Heart right ventricle (tissue), 16 donors: ENCODE results near the gene VAC14. TPM values are rescaled to one million over a fixed set of nuclear protein-coding genes. Genes with fewer than 3 reads are reported as not detected.

Experiments
- ATAC-seq, 8 donors: fragments of 200-7000 bp; cut with Tn5 transposase; one replicate each; pipeline ENCODE4 v1.9.1; 2020; ENCODE audit warnings: mild to moderate bottlenecking in 8 of 8, moderate library complexity in 8 of 8, moderate number of reproducible peaks in 1 of 8
- DNase-seq, 2 donors: peaks; one replicate each; pipeline ENCODE4 v3.0.0-alpha.2; 2020
- H3K27ac ChIP-seq, 10 donors: fragments of 200-600 bp; sonication (generic) in 2 of 10; one replicate each; pipeline versions ENCODE4 v1.5.0 to v1.8.0; 2020 to 2022; ENCODE audit warnings: mild to moderate bottlenecking in 3 of 10
- H3K27me3 ChIP-seq, 7 donors: fragments of 200-600 bp; one replicate each; pipeline ENCODE4 v1.8.0; 2021 to 2022; ENCODE audit warnings: mild to moderate bottlenecking in 2 of 7
- H3K36me3 ChIP-seq, 9 donors: fragments of 200-600 bp; sonication (generic) in 1 of 9; one replicate each; pipeline versions ENCODE4 v1.5.0 to v1.8.0; 2020 to 2022; ENCODE audit warnings: mild to moderate bottlenecking in 2 of 9
- H3K4me1 ChIP-seq, 9 donors: fragments of 200-600 bp; sonication (generic) in 1 of 9; one replicate each; pipeline versions ENCODE4 v1.5.0 to v1.8.0; 2020 to 2022; ENCODE audit warnings: mild to moderate bottlenecking in 4 of 9
- H3K4me3 ChIP-seq, 10 donors: fragments of 200-600 bp; sonication (generic) in 2 of 10; one replicate each; pipeline versions ENCODE4 v1.5.0 to v1.8.0; 2020 to 2022; ENCODE audit warnings: mild to moderate bottlenecking in 7 of 10, moderate library complexity in 2 of 10
- H3K9me3 ChIP-seq, 11 donors: fragments of 200-600 bp in 10 of 11; sonication (generic) in 2 of 11; one replicate each; pipeline versions ENCODE4 v1.5.0 to v1.8.0; 2013 to 2022; ENCODE audit warnings: mild to moderate bottlenecking in 2 of 11, control low read depth in 1 of 11, moderate library complexity in 1 of 11
- WGBS, 2 donors: extraction: QIAGEN DNeasy Blood & Tissue Kit; methylation state at CpG; one replicate each; pipeline ENCODE4 v1.1.7; 2013; ENCODE audit warnings: inconsistent platforms in 1 of 2; 5-methylcytosine and 5-hydroxymethylcytosine counted together
- intact Hi-C, 10 donors: fragments of 100-400 bp; cut with DNase I; formaldehyde crosslinking; loops; one replicate each; pipeline versions ENCODE4 v1.11.1 to v1.14.2; 2022
- polyA plus RNA-seq, 2 donors: library from polyadenylated mRNA; stranded (reverse); fragments of 200-250 nt; gene quantifications; one replicate each; pipeline ENCODE4 v1.2.3, GENCODE V29; 2013
- total RNA-seq, 10 donors: library from RNA; stranded (reverse); fragmentation: NEBNext Ultra II Directional in 3 of 10; extraction: Animal tissue kit (Norgen Biotek cat#: 25700) in 3 of 10; gene quantifications; one replicate each; pipeline versions ENCODE4 v1.2.1 to v1.2.4, GENCODE V29; 2021 to 2023
- TF ChIP-seq, protein P1 (sequence below), 9 donors: fragments of 200-600 bp; sonication (generic) in 2 of 9; IDR thresholded peaks; one replicate each; pipeline versions ENCODE4 v1.5.0 to v1.8.0; 2021 to 2022; ENCODE audit warnings: antibody characterized with exemption in 9 of 9, mild to moderate bottlenecking in 5 of 9, moderate library complexity in 1 of 9
- donor health status: Arrhythmogenic right ventricular cardiomyopathy.
- donor health status: ischemic (EF 13 %, LVEDD 7.1; RV severe dilation, severe dysfunction).
- donor health status: healthy with polysubstance abuse.
- donor health status: DM: no; HTN: yes; CAD: no.
- donor health status: DM: no; HTN: no; CAD: no.
- donor health status: ischemic (EF 25% LVEDD 6.9; RV normal size, moderate dysfunction).
- donor health status: ischemic (EF 25% LVEDD 5.7; RV mildly dilated, moderate dysfunction).
- donor health status: healthy.
- donor health status: DM: yes; HTN: yes; CAD: no.
- donor health status: Ischemic cardiomyopathy.
- donor health status: ischemic (EF 35%, LVEDD 5.7; RV mildly dilated, moderate dysfunction).
- donor health status: nonischemic (EF 11% LVEDD 7.7; RV severe dilation, severe dysfunction).
- donor health status: DM: yes; HTN: yes; CAD: no.
- donor health status: PGD.
- donor health status: ischemic (EF 29% LVEDD 5.4; RV normal size, mild dysfunction).
- donor health status: nonischemic (EF 23%, LVEDD 6.1; RV moderate dilation, normal function).

The VAC14 gene
- total and polyA plus RNA-seq, 12 donors: 19.2 to 43.7 (median 23.2) TPM

DNA sequence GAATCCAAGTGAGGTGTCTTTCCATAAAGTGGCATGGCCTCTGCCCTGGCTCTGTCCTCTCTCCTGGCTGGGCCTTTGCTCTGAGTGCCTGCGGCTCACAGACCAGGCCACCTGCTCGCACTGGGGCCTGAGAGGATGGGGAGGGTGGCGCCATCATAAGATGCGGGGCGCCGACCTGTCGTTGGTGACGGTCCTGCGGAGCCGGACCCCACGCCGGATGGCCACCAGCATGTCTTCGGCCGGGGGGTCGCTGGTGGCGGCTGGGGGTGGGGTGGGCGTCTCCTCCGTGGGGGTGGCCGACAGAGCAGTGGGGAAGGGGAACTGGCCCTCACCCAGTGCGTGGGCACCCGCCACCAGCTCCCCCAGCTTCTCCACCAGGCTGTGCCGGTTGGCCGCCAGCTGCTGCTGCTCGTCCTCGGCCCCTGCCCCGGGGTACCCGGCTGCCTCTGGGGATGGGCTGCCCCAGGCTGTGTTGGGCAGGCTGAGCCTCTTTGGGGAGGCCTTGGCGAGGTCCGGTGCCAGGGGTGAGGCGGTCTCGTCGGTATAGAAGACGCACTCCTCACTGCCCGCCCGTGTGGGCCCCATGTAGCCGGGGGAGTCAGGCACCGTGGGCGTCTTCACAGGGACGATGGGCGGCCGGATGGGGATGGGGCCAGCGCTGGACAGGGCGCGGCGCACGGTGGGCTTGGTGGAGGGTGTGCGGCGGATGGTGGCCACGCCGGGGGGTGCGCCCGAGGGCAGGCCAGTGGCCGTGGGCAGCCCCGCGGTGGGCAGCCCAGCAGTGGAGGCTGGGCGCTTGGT is 137.2 kb downstream of the VAC14 start:
- Histone ChIP-seq H3K9me3 (peaks cover 0 to 2% (median 0%) of the 10 kb centered on the region in 11 donors), H3K4me3 (no peak overlapping the region), H3K27me3 (no peaks in the 10 kb centered on the region), H3K4me1 (peaks cover 0 to 37% (median 9%) of the 10 kb centered on the region in 9 donors), H3K36me3 (peaks cover 4 to 65% (median 44%) of the 10 kb centered on the region in 9 donors), H3K27ac (no peak overlapping the region)
- WGBS, 2 donors: 95 to 96% methylated on average over 56 of the region's 56 CpGs
- intact Hi-C loops: no loop called here
- TF ChIP-seq, protein P1, sequence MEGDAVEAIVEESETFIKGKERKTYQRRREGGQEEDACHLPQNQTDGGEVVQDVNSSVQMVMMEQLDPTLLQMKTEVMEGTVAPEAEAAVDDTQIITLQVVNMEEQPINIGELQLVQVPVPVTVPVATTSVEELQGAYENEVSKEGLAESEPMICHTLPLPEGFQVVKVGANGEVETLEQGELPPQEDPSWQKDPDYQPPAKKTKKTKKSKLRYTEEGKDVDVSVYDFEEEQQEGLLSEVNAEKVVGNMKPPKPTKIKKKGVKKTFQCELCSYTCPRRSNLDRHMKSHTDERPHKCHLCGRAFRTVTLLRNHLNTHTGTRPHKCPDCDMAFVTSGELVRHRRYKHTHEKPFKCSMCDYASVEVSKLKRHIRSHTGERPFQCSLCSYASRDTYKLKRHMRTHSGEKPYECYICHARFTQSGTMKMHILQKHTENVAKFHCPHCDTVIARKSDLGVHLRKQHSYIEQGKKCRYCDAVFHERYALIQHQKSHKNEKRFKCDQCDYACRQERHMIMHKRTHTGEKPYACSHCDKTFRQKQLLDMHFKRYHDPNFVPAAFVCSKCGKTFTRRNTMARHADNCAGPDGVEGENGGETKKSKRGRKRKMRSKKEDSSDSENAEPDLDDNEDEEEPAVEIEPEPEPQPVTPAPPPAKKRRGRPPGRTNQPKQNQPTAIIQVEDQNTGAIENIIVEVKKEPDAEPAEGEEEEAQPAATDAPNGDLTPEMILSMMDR (IDR thresholded peaks at IDR 0.05): no peak
- ATAC-seq (peak in 1 of 8 donors; percentile 7), DNase-seq (no peak)

DNA sequence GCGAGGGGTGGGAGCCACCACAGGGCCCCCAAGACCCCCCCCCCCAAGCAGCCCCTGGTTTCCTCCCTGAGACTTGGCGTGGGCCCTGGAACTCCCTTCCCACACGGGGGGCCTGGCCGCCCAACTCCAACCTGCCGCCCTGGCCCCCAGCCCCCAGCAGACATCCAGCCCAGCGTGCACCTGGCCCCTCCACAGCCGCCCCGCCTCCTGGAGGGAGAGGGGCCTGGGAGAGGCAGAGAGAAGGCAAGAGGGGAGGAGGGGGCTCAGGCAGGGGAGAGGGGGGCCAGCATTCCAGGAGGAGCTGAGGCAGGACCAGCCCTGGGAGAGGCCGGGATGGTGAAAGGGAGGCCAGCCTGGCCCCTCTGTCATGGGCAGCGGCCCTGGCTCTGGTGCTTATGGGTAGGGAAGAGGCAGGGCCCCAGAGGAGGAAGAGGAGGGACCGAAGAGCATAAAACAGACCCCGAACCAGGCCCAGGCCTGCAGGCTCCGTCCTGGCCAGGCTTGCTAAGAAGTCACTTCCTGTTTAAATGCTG is 137.9 kb downstream of the VAC14 start:
- TF ChIP-seq, protein P1 (IDR thresholded peaks at IDR 0.05): no peak
- ATAC-seq (peak in 1 of 8 donors; percentile 2), DNase-seq (no peak)
- Histone ChIP-seq H3K36me3 (peaks cover 4 to 58% (median 38%) of the 10 kb centered on the region in 9 donors), H3K9me3 (no peaks in the 10 kb centered on the region), H3K27me3 (no peaks in the 10 kb centered on the region), H3K4me1 (peaks cover 0 to 33% (median 9%) of the 10 kb centered on the region in 9 donors), H3K4me3 (no peak overlapping the region), H3K27ac (peak overlapping the region in 1 of 10 donors; percentile 15)
- 85 to 87% methylated on average over 8 to 13 of the region's 13 CpGs for WGBS, 2 donors
- intact Hi-C loops: no loop called here

DNA sequence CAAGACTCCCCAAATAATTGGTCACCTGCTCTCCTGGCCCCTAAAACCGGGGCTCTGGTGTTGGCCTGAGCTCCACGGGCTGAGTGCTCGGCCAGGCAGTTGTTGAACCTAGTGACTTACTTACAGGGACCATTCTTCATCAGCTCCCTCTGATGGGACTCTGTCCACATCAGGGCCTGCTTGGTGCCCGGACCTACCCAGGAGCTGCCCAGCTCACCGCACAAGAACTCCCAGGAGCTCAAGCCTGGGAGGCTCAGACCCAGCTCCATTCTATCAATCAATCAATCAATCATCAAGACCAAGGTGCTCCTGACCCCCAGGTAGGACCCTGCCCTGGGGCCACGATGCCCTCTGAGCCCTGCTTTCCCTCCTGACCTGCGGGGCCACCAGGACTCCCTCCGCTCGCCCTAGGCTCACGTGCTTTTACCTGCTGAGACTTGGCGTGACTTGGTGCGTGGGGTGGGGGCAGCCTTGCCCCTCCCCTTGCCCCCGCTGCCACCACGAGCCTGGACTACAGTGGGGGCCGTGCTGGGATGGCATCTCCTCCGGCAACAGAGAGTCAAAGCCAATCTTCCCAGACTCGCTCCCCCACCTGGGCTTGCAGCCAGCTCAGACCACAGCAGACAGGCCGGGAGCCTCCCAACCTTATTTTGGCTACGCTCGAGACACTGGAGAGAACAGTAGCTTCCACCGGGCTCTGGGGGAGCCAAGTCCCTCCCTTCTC is 138.9 kb downstream of the VAC14 start:
- 65 to 67% methylated on average over 21 of the region's 21 CpGs for WGBS, 2 donors
- DNase-seq: no peak
- Histone ChIP-seq H3K27ac (peak overlapping the region in 2 of 10 donors; percentile 3 to 15), H3K4me3 (no peak overlapping the region), H3K27me3 (no peaks in the 10 kb centered on the region), H3K9me3 (no peaks in the 10 kb centered on the region), H3K4me1 (peaks cover 0 to 26% (median 9%) of the 10 kb centered on the region in 9 donors), H3K36me3 (peaks cover 4 to 53% (median 38%) of the 10 kb centered on the region in 9 donors)
- TF ChIP-seq, protein P1 (IDR thresholded peaks at IDR 0.05): no peak
- intact Hi-C loops: no loop called here
- peak in 7 of 8 donors; percentile 8 to 48 (median 22) for ATAC-seq

DNA sequence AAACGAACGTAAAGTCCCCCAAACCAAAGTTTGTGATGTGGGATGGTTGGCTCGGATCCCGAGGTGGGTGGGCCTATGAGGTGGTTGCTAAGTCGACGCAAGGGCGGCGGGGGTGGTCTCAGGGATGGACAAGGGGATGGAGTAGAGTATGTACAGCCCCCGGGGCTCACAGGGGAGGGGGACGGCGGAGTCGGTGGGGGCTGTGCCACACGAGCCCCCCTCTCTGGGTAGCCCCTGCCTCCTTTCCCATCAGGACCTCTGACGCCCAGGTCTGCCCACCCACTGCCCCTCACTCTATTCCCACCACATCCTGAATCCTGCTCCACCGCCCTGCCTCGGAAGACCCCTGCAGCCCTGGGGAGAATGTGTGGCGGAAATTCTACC is 139.4 kb downstream of the VAC14 start:
- no peaks in the 10 kb centered on the region for H3K9me3 ChIP-seq
- H3K4me3 ChIP-seq: no peak overlapping the region
- WGBS, 2 donors: 78 to 80% methylated on average over 17 of the region's 17 CpGs
- intact Hi-C loops: no loop called here
- H3K27ac ChIP-seq: peak overlapping the region in 1 of 10 donors; percentile 15
- no peak for ATAC-seq
- H3K36me3 ChIP-seq: peaks cover 4 to 47% (median 33%) of the 10 kb centered on the region in 9 donors
- TF ChIP-seq, protein P1 (IDR thresholded peaks at IDR 0.05): no peak
- no peaks in the 10 kb centered on the region for H3K27me3 ChIP-seq
- no peak for DNase-seq
- peaks cover 0 to 26% (median 9%) of the 10 kb centered on the region in 9 donors for H3K4me1 ChIP-seq
